Chondrocyte (in vitro differentiated cells): ENCODE measurements around the gene GAPDHS. TPM values are rescaled to one million over a fixed set of nuclear protein-coding genes. Genes with fewer than 3 reads are reported as not detected.

Source experiments
- DNase-seq: peaks from one replicate; pipeline ENCODE4 v3.0.0; 2021; ENCODE audit warnings: mixed read lengths, low spot score
- H3K27ac Mint-ChIP-seq: one replicate; pipeline ENCODE4 v1.8.0; 2021; ENCODE audit warnings: mild to moderate bottlenecking, moderate library complexity, mixed read lengths; ENCODE audit not compliant: unreplicated experiment
- H3K27me3 Mint-ChIP-seq: 2 replicates; pipeline ENCODE4 v1.8.0; 2021; ENCODE audit warnings: low read depth, mixed read lengths
- H3K36me3 Mint-ChIP-seq: 2 replicates; pipeline ENCODE4 v1.8.0; 2021; ENCODE audit warnings: low read depth, mixed read lengths
- H3K4me1 Mint-ChIP-seq: 2 replicates; pipeline ENCODE4 v1.8.0; 2021; ENCODE audit warnings: low read depth, mild to moderate bottlenecking, mixed read lengths
- H3K4me3 Mint-ChIP-seq: one replicate; pipeline ENCODE4 v1.8.0; 2021; ENCODE audit warnings: mild to moderate bottlenecking, moderate library complexity, mixed read lengths; ENCODE audit not compliant: unreplicated experiment
- H3K9me3 Mint-ChIP-seq: 2 replicates; pipeline ENCODE4 v1.8.0; 2021; ENCODE audit warnings: low read depth, mixed read lengths
- CTCF ChIP-seq: fragments of 200-600 bp; sonication (generic); IDR thresholded peaks from 2 replicates; pipeline ENCODE4 v1.5.0; 2021; ENCODE audit warnings: antibody characterized with exemption, mild to moderate bottlenecking, moderate library complexity
- total RNA-seq: library from RNA; stranded (reverse); gene quantifications from 3 replicates; pipeline ENCODE4 v1.2.1, GENCODE V29; 2021

Gene GAPDHS
- total RNA-seq, 1 donor from 2014 or later: not detected

DNA sequence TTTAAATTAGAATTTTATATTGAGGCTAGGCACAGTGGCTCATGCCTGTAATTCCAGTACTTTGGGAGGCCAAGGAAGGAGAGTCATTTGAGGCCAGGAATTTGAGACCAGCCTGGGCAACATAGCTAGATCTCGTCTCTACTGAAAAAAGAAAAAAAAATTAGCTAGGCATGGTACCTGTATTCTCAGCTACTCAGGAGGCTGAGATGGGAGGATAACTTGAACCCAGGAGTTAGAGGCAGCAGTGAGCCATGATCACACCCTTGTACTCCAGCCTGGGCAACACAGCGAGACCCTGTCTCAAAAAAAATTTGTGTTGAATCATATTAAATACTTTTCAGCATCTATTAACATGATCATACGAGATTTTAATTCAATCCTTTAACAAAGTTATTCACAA, 57.6 kb downstream of the GAPDHS start:
- Mint-ChIP-seq H3K36me3 (no peaks in the 10 kb centered on the region), H3K9me3 (no peaks in the 10 kb centered on the region), H3K4me3 (no peak overlapping the region), H3K27ac (no peak overlapping the region), H3K4me1 (peaks cover 7% of the 10 kb centered on the region), H3K27me3 (peaks cover 9% of the 10 kb centered on the region)
- no peak for TF ChIP-seq CTCF
- no peak for DNase-seq

DNA sequence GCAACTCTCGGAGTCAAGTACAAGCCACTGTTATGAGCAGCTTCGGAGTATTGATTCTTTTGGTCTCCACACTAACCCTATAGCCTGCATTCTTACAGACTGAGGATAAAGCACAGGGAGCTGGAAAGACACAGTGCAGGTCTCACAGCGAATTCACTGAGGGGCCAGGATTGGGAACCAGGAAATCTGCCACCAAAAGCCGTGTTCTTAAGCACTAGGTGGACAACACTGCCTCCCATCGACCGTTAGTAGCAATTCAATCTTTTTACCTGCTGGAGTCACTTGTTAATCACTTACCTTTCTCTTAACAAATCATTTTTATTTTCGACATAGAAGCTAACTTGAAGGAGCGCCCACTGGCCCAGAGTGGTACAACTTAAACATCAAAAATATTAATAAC, 59.0 kb downstream of the GAPDHS start:
- TF ChIP-seq CTCF: peak; percentile 75
- DNase-seq: no peak
- no peaks in the 10 kb centered on the region for H3K36me3 Mint-ChIP-seq
- no peak overlapping the region for H3K4me3 Mint-ChIP-seq
- no peaks in the 10 kb centered on the region for H3K9me3 Mint-ChIP-seq
- peaks cover 3% of the 10 kb centered on the region for H3K4me1 Mint-ChIP-seq
- H3K27ac Mint-ChIP-seq: no peak overlapping the region
- peaks cover 6% of the 10 kb centered on the region for H3K27me3 Mint-ChIP-seq

Other genes with a start within 250 kb of the GAPDHS start
- gene MAG, start 241.3 kb upstream of the GAPDHS start, total RNA-seq: not detected in 3 replicates
- not detected in 3 replicates for gene CD22, start 204.3 kb upstream of the GAPDHS start, total RNA-seq
- gene FFAR1, start 185.6 kb upstream of the GAPDHS start, total RNA-seq: not detected in 3 replicates
- not detected in 3 replicates for gene FFAR3, start 175.0 kb upstream of the GAPDHS start, total RNA-seq
- not detected in 3 replicates for gene GPR42, start 162.4 kb upstream of the GAPDHS start, total RNA-seq
- not detected in 3 replicates for gene FFAR2, start 85.2 kb upstream of the GAPDHS start, total RNA-seq
- gene KRTDAP, start 43.0 kb upstream of the GAPDHS start, total RNA-seq: not detected in 3 replicates
- gene DMKN, start 19.8 kb upstream of the GAPDHS start, total RNA-seq: 1.3 to 2.1 TPM in 2 of 3 replicates, not detected in the other
- 0.30 to 0.56 TPM (median 0.36 TPM) in 3 replicates for gene SBSN, start 5.1 kb upstream of the GAPDHS start, total RNA-seq
- 86.3 to 105 TPM (median 90.9 TPM) in 3 replicates for gene TMEM147, start 12.2 kb downstream of the GAPDHS start, total RNA-seq
- not detected in 3 replicates for gene ATP4A, start 30.2 kb downstream of the GAPDHS start, total RNA-seq
- not detected in 3 replicates for gene PMIS2, start 52.7 kb downstream of the GAPDHS start, total RNA-seq
- gene HAUS5, start 79.3 kb downstream of the GAPDHS start, total RNA-seq: 7.7 to 17.2 TPM (median 8.4 TPM) in 3 replicates
- gene RBM42, start 95.6 kb downstream of the GAPDHS start, total RNA-seq: 75.4 to 92.2 TPM (median 91.3 TPM) in 3 replicates
- gene ETV2, start 108.3 kb downstream of the GAPDHS start, total RNA-seq: 1.5 to 1.7 TPM (median 1.6 TPM) in 3 replicates
- 266 to 279 TPM (median 268 TPM) in 3 replicates for gene COX6B1, start 114.9 kb downstream of the GAPDHS start, total RNA-seq
- 0.65 TPM in 1 of 3 replicates, not detected in the others for gene UPK1A, start 133.1 kb downstream of the GAPDHS start, total RNA-seq
- not detected in 3 replicates for gene ZBTB32, start 171.1 kb downstream of the GAPDHS start, total RNA-seq
- 27.3 to 31.5 TPM (median 30.8 TPM) in 3 replicates for gene KMT2B, start 184.5 kb downstream of the GAPDHS start, total RNA-seq
- 0.59 to 1.4 TPM (median 0.99 TPM) in 3 replicates for gene IGFLR1, start 209.0 kb downstream of the GAPDHS start, total RNA-seq
- gene U2AF1L4, start 212.0 kb downstream of the GAPDHS start, total RNA-seq: 22.9 to 28.8 TPM (median 24.7 TPM) in 3 replicates
- 59.9 to 71.1 TPM (median 61.8 TPM) in 3 replicates for gene PSENEN, start 212.2 kb downstream of the GAPDHS start, total RNA-seq
- gene LIN37, start 215.1 kb downstream of the GAPDHS start, total RNA-seq: 11.9 to 18.6 TPM (median 13.5 TPM) in 3 replicates
- 0.75 to 5.7 TPM (median 5.0 TPM) in 3 replicates for gene HSPB6, start 223.6 kb downstream of the GAPDHS start, total RNA-seq
- gene PROSER3, start 224.7 kb downstream of the GAPDHS start, total RNA-seq: 17.4 to 24.6 TPM (median 20.3 TPM) in 3 replicates
- gene ARHGAP33, start 242.1 kb downstream of the GAPDHS start, total RNA-seq: 8.5 to 14.6 TPM (median 12.0 TPM) in 3 replicates